ENCODE data around the gene CDC73. TPM values are rescaled to one million over a fixed set of nuclear protein-coding genes. Genes with fewer than 3 reads are reported as not detected.
"Not testable (repeated sequence)": the region's sequence is repeated elsewhere in the genome, so short reads cannot be mapped to it uniquely, and the experiment has no call there.

CDC73 gene
- total RNA-seq, 2 experiments from 2014 or later: 65.4 to 66.5 TPM

- no peaks in the 10 kb centered on the region for H3K27me3 ChIP-seq (ENCODE audit: control insufficient read depth in 1 of 2, insufficient read depth in 2 of 2, low read length in 2 of 2)
- no peak for TF ChIP-seq CTCF (IDR thresholded peaks at IDR 0.05)
- DNase-seq: no peak
- H3K4me1 ChIP-seq (ENCODE audit: insufficient read depth, low read length): no peaks in the 10 kb centered on the region
- ChIA-PET CTCF (no interaction called here), POLR2A (no interaction called here)
- Mint-ChIP-seq H3K4me1 (ENCODE audit: low read depth) (peaks cover 7% of the 10 kb centered on the region), H3K27ac (no peak overlapping the region), H3K36me3 (ENCODE audit: low read depth) (no peaks in the 10 kb centered on the region), H3K9me3 (no peaks in the 10 kb centered on the region), H3K27me3 (no peaks in the 10 kb centered on the region), H3K4me3 (no peak overlapping the region)
- no peak overlapping the region for H3K4me3 ChIP-seq (ENCODE audit: low read length)
- intact Hi-C loops (cut with DNase I, micrococcal nuclease): no loop called here
- no peak for ATAC-seq (ENCODE audit: poor library complexity)
- H3K9me3 ChIP-seq (ENCODE audit: control insufficient read depth in 1 of 2, insufficient read depth in 1 of 2, low read length in 2 of 2): no peaks in the 10 kb centered on the region
- no peak overlapping the region for H3K27ac ChIP-seq (ENCODE audit: low read depth in 1 of 2, low read length in 2 of 2)
- no peaks in the 10 kb centered on the region for H3K36me3 ChIP-seq (ENCODE audit: insufficient read depth, low read length)
Measured at GRCh38 chr1:193114485-193115095, 7.2 kb upstream of the CDC73 start.

GRCh38 chr1:193115629-193116227 lies 6.1 kb upstream of the CDC73 start:
- intact Hi-C loops (cut with DNase I, micrococcal nuclease): no loop called here
- no peak overlapping the region for H3K4me3 Mint-ChIP-seq
- H3K27me3 Mint-ChIP-seq: no peaks in the 10 kb centered on the region
- Histone ChIP-seq H3K9me3 (ENCODE audit: control insufficient read depth in 1 of 2, insufficient read depth in 1 of 2, low read length in 2 of 2) (no peaks in the 10 kb centered on the region), H3K4me3 (ENCODE audit: low read length) (no peak overlapping the region), H3K27me3 (ENCODE audit: control insufficient read depth in 1 of 2, insufficient read depth in 2 of 2, low read length in 2 of 2) (no peaks in the 10 kb centered on the region), H3K27ac (ENCODE audit: low read depth in 1 of 2, low read length in 2 of 2) (no peak overlapping the region), H3K36me3 (ENCODE audit: insufficient read depth, low read length) (no peaks in the 10 kb centered on the region), H3K4me1 (ENCODE audit: insufficient read depth, low read length) (no peaks in the 10 kb centered on the region)
- ChIA-PET CTCF (no interaction called here), POLR2A (no interaction called here)
- H3K9me3 Mint-ChIP-seq: no peaks in the 10 kb centered on the region
- no peaks in the 10 kb centered on the region for H3K36me3 Mint-ChIP-seq (ENCODE audit: low read depth)
- peaks cover 7% of the 10 kb centered on the region for H3K4me1 Mint-ChIP-seq (ENCODE audit: low read depth)
- ATAC-seq (ENCODE audit: poor library complexity): no peak
- no peak for TF ChIP-seq CTCF (IDR thresholded peaks at IDR 0.05)
- no peak overlapping the region for H3K27ac Mint-ChIP-seq
- DNase-seq: no peak

GRCh38 chr1:193117167-193117566 lies 4.7 kb upstream of the CDC73 start:
- H3K4me1 ChIP-seq (ENCODE audit: insufficient read depth, low read length); H3K9me3 Mint-ChIP-seq; H3K27ac ChIP-seq (ENCODE audit: low read depth in 1 of 2, low read length in 2 of 2); ATAC-seq (ENCODE audit: poor library complexity); POLR2A ChIA-PET; H3K36me3 ChIP-seq (ENCODE audit: insufficient read depth, low read length); H3K9me3 ChIP-seq (ENCODE audit: control insufficient read depth in 1 of 2, insufficient read depth in 1 of 2, low read length in 2 of 2); DNase-seq; H3K27me3 ChIP-seq (ENCODE audit: control insufficient read depth in 1 of 2, insufficient read depth in 2 of 2, low read length in 2 of 2); intact Hi-C loops (cut with DNase I, micrococcal nuclease); H3K36me3 Mint-ChIP-seq (ENCODE audit: low read depth); H3K27ac Mint-ChIP-seq; H3K27me3 Mint-ChIP-seq; H3K4me3 Mint-ChIP-seq; CTCF ChIA-PET; H3K4me3 ChIP-seq (ENCODE audit: low read length): not testable (repeated sequence)
- H3K4me1 Mint-ChIP-seq (ENCODE audit: low read depth): peaks cover 15% of the 10 kb centered on the region

GRCh38 chr1:193118194-193118593 lies 3.6 kb upstream of the CDC73 start:
- H3K36me3 ChIP-seq (ENCODE audit: insufficient read depth, low read length): no peaks in the 10 kb centered on the region
- no peak for TF ChIP-seq CTCF (IDR thresholded peaks at IDR 0.05)
- no peak for DNase-seq
- Mint-ChIP-seq H3K9me3 (no peaks in the 10 kb centered on the region), H3K36me3 (ENCODE audit: low read depth) (peaks cover 14% of the 10 kb centered on the region), H3K27me3 (no peaks in the 10 kb centered on the region), H3K4me3 (no peak overlapping the region), H3K4me1 (ENCODE audit: low read depth) (peaks cover 24% of the 10 kb centered on the region), H3K27ac (no peak overlapping the region)
- peaks cover 13% of the 10 kb centered on the region for H3K4me1 ChIP-seq (ENCODE audit: insufficient read depth, low read length)
- H3K27me3 ChIP-seq (ENCODE audit: control insufficient read depth in 1 of 2, insufficient read depth in 2 of 2, low read length in 2 of 2): no peaks in the 10 kb centered on the region
- H3K27ac ChIP-seq (ENCODE audit: low read depth in 1 of 2, low read length in 2 of 2): no peak overlapping the region
- POLR2A ChIA-PET: interaction anchor here (1.4 kb wide), 1 partner anchor 14 kb away, joined by 4 read pairs; no protein-coding TSS in a partner anchor
- H3K9me3 ChIP-seq (ENCODE audit: control insufficient read depth in 1 of 2, insufficient read depth in 1 of 2, low read length in 2 of 2): no peaks in the 10 kb centered on the region
- CTCF ChIA-PET: interaction anchor here (0.6 kb wide), 1 partner anchor 9 kb away, joined by 3 read pairs; no protein-coding TSS in a partner anchor
- no peak overlapping the region for H3K4me3 ChIP-seq (ENCODE audit: low read length)
- intact Hi-C loops (cut with DNase I, micrococcal nuclease): no loop called here
- ATAC-seq (ENCODE audit: poor library complexity): no peak
